Activated CD8-positive, alpha-beta memory T cell treated with anti-CD3 and anti-CD28 coated beads for 36 hours (primary cell): Measurements from ENCODE around the gene PGP. TPM values are rescaled to one million over a fixed set of nuclear protein-coding genes. Genes with fewer than 3 reads are reported as not detected.
"Not testable (repeated sequence)": the region's sequence is repeated elsewhere in the genome, so short reads cannot be mapped to it uniquely, and the experiment has no call there.

Source experiments
- CTCF ChIA-PET: fragments of 350-600 bp; sonication (Branson Sonifier 250); formaldehyde crosslinking; loops from one replicate; lab custom pipeline; 2021; ENCODE audit warnings: antibody characterized with exemption; lab: Charles Lee
- POLR2A ChIA-PET: fragments of 350-600 bp; sonication (Branson Sonifier 250); formaldehyde crosslinking; loops from one replicate; lab custom pipeline; 2021; ENCODE audit warnings: antibody characterized with exemption; lab: Charles Lee
- total RNA-seq, 2 experiments: library from RNA; stranded (reverse); gene quantifications; one replicate each; pipeline ENCODE4 v1.2.3, GENCODE V29; 2021

The PGP gene
- total RNA-seq, 2 experiments from 2014 or later, result 31.6 to 32.6 TPM

DNA sequence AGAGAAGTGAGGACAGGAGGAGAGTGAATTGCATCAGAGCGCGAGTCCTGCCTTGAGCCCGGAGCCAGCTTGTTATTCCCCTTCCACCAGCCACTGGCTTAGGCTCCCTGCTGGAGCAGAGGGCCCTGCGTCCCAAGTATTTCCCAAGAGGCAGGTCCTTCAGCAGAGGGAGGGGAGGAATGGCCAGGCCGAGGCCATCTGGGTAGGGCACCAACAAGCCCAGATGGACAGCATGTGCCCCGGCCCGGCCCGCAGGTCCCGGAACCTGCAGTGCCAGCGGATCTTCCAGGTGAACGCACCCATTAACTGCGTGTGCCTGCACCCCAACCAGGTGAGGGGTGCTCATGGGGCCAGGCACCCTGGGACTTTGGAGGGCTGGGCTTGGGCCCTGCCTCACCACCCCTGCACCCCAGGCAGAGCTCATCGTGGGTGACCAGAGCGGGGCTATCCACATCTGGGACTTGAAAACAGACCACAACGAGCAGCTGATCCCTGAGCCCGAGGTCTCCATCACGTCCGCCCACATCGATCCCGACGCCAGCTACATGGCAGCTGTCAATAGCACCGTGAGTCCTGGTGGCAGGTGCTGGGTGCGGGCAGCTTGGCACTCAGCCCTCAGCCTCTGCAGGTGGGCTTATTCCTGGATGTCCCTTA lies 7.7 kb downstream of the PGP start:
- ChIA-PET POLR2A (interaction anchor here (0.6 to 2.8 kb wide), 4 partner anchors 8 to 324 kb away, joined by 3 to 22 read pairs (median 6); partner anchors contain the start of genes CEMP1, PGP and TRAF7), CTCF (interaction anchor here (1.0 kb wide), 1 partner anchor 45 kb away, joined by 5 read pairs; the partner anchor contains the start of gene ECI1)

DNA sequence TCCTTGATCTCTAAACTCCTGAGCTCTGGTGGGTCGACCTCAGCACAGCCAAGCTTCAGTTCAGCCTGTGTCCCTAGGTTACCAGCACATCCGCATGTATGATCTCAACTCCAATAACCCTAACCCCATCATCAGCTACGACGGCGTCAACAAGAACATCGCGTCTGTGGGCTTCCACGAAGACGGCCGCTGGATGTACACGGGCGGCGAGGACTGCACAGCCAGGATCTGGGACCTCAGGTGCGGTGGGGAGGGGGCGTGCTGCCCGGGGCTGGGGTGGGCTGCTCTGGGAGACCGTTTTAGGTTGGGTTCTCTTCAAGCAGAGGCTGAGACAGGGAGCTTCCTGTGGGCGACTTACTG lies 8.2 kb downstream of the PGP start:
- POLR2A ChIA-PET, result interaction anchor here (0.6 to 2.8 kb wide), 4 partner anchors 8 to 325 kb away, joined by 3 to 22 read pairs (median 6); partner anchors contain the start of genes CEMP1, PGP and TRAF7
- CTCF ChIA-PET, result interaction anchor here (1.0 kb wide), 1 partner anchor 45 kb away, joined by 5 read pairs; the partner anchor contains the start of gene ECI1

DNA sequence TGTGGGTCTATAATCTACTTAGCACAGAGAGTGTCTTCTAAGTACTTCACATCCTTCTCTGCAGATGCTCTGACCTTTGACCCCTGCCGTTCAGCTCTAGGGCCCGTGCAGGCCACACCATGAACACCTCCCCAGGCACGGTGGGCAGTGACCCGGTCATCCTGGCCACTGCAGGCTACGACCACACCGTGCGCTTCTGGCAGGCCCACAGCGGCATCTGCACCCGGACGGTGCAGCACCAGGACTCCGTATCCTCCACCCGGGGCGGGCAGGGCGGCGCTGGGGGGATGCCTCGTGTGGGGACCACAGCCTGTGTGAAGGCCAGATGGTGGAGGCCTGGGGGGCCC lies 8.7 kb downstream of the PGP start:
- ChIA-PET POLR2A (interaction anchor here (0.6 to 2.8 kb wide), 4 partner anchors 9 to 63 kb away, joined by 3 to 22 read pairs (median 6); partner anchors contain the start of genes PGP and TRAF7), CTCF (no interaction called here)

DNA sequence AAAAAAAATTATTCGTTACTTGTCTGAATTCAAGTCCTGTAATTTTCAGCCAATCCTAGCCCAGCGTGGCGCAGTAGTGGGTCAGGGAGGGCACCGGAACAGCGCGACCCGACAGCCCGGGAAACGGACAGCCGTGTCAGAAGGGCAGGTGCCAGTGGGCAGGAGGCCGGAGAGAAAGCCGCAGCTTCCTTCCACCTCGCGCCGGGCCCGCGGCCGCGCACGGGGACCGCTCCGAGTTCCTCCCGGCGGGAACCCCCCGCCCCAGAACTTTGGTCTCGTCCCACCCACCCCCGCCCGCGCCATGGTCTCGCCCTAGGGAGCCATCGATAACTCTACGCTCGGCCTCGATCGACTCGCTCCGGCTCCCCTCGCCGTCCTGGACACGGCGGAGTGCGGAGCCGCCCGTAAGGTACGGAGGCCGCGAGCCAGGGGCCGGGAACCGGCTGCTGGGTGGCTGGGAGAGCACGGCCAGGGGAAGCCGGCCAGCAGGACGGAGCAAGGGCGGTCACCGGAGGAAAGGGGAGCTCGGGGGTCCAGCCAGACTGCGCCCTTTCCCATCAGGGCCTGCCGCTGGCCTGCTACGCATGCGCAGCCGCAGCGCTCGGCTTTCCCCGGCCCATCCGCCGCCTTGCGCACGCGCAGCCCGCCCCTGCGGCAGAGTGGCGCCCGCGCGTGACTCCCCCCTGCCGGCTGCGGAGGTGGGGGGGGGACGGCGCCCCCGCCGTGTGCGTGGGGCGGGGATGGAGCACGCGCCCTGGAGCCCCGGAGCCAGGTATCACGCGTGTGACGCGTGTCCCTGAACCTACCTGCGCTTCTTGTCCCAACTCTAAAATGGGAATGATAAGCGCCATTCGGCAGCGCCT lies 9.3 kb downstream of the PGP start, which contains the start of gene MLST8:
Gene MLST8 (plus strand): TSS at position 351 of the 863 bp plus-strand sequence. CDS start 632 bp downstream, outside the sequence.
- POLR2A ChIA-PET, result interaction anchor here (0.6 to 2.8 kb wide), 4 partner anchors 10 to 63 kb away, joined by 3 to 22 read pairs (median 6); partner anchors contain the start of genes PGP and TRAF7
- CTCF ChIA-PET, result no interaction called here

DNA sequence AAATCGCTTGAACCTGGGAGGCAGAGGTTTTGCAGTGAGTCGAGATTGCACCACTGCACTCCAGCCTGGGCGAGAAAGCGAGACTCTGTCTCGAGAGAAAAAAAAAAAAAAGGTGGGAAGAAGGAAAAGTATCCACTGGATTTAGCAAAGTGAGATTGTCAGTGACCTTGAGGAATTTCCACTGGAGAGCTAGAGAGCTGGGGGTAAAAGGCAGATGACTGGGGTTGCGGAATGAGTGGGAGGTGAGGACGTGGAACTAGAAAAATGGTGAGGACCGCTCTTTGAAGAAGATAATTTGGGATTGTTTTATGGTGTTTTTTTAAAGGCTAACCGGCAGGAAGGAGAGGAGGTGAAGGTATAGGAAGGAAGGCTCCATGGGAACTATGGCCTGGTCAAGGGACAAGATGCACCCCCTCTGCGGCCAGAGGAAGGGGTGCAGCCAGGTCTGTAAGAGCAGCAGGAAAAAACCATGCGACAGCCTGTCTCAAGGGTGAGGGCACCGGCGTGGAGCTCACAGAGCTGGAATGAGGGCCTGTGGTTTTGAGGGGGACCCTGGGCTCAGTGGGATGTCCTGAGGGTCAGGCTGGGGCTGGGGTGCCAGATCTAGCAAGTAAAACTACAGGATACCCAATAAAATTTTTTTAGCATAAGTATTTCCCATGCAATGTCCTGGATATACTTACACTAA lies 10.1 kb downstream of the PGP start:
- POLR2A ChIA-PET, result interaction anchor here (2.8 kb wide), 1 partner anchor 10 kb away, joined by 22 read pairs; the partner anchor contains the start of gene PGP
- CTCF ChIA-PET, result no interaction called here

DNA sequence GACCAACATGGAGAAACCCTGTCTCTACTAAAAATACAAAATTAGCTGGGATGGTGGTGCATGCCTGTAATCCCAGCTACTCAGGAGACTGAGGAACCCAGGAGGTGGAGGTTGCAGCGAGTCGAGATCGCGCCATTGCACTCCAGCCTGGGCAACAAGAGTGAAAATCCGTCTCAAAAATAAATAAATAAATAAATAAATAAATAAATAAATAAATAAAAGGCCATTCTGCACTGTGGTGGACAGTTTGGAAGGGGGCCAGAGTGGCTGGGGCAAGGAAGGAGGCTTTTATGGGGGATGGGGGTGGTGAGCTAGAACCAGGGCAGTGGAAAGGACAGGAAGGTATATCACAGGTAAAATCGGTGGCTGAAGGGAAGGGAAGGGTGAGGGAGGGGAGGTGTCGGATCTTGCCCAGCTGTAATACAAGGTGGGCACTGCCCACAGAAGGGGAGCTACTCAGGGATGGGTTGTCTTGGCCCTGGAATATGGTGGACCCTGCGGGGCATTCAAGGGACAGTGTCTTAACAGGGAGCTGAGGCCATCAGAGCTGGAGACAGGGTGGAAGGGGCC lies 11.4 kb downstream of the PGP start:
- POLR2A ChIA-PET, result not testable (repeated sequence)
- CTCF ChIA-PET, result interaction anchor here (0.6 kb wide), 1 partner anchor 63 kb away, joined by 3 read pairs; no protein-coding TSS in a partner anchor

DNA sequence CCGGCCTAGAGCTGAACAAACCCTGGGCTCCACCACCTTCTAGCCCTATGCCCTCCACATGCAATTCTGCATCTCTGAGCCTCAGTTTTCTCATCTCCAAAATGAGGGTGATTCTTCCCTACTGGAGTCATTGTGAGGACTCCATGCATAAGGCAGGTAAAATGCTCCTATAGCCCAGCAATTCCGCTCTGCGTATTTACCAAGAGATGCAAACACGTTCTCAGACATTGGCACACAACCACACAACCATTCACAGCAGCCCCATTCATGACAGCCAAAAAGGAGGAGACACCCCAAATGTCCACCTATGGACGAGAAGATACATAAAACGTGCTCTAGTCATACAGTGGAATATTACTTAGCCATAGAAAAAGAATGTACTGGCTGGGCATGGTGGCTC lies 14.3 kb downstream of the PGP start:
- ChIA-PET POLR2A (no interaction called here), CTCF (no interaction called here)

DNA sequence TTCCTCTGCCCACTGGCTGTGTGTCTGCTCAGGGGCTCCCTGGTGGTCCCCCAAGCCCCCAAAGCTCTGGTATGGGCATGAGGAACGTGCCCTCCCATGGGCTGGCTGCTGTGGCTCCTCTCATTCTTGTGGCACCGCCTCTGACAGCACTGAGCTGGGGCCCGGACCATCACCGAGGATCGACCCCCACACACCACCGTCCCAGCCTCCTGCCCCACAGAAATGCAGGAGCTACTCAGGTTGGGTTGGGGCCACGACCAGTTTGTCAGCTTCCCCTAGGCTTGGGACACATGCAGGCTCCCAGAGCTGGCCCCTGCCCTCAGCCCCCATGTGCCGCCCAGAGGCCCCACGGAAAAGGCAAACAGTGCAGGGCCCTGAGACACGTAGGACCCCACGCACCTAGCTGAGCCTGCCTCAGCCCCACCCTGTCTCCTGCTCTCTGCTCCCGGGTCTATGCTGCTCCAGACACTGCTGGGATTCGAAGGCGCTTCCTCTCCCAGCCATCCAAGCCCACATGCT lies 15.0 kb downstream of the PGP start:
- ChIA-PET POLR2A (no interaction called here), CTCF (no interaction called here)

DNA sequence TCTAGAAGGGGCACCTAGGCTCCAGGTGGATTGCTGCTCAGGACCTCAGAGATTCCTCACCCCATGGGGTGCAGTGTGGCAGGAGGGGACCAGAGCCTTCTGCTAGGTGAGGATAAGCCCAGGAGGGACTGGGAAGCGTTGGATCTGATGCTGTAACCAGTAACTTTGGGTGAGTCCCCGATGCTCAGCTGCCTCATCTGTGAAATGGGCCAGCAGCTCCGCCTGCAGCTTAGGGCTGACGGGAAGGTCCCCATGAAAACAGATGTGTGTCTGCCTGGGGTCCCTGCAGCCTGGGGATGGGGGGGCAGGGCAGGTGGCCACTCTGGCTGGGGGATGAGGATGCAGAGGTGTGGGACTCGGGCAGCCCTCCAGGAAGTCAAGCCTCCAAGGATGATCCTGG lies 15.5 kb downstream of the PGP start:
- ChIA-PET CTCF (no interaction called here), POLR2A (no interaction called here)

DNA sequence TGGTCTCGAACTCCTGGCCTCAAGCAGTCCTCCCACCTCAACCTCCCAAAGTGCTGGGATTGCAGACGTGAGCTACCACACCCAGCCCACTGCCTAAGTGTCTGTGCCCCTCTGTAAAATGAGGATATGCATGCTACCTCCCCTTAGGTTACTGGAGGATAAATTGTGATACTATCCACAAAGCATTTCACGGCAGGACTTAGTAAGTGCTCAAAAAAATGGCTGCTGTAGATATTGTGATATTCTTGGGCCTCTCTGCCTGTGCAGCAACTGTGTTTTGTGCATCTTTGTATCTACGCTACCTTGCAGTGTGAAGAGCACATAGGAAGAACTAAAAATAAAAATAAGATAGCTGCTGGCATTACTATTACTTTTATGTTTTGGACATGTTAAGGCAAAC lies 16.4 kb downstream of the PGP start:
- ChIA-PET CTCF (no interaction called here), POLR2A (interaction anchor here (0.5 kb wide), 1 partner anchor 424 kb away, joined by 3 read pairs; no protein-coding TSS in a partner anchor)

DNA sequence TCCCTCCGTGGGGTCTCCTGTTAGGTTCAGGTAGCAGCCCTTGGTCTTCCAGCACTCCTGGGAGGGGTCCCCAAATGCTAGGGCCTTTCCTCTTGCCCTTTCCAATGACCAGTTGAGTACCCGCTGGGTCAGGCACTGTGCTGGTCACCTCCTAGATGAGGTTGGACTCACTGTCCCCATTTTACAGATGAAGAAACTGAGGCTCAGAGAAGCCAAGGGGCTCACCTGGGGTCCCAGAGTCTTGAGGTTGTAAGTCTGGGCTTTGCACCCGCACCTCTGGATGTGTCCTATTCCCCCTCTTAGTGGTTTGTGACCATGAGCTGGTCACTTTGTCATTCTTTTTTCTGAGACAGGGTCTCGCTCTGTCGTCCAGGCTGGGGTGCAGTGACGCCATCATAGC lies 16.9 kb downstream of the PGP start:
- ChIA-PET CTCF (interaction anchor here (0.7 kb wide), 1 partner anchor 17 kb away, joined by 3 read pairs; no protein-coding TSS in a partner anchor), POLR2A (interaction anchor here (0.5 kb wide), 1 partner anchor 424 kb away, joined by 3 read pairs; no protein-coding TSS in a partner anchor)

DNA sequence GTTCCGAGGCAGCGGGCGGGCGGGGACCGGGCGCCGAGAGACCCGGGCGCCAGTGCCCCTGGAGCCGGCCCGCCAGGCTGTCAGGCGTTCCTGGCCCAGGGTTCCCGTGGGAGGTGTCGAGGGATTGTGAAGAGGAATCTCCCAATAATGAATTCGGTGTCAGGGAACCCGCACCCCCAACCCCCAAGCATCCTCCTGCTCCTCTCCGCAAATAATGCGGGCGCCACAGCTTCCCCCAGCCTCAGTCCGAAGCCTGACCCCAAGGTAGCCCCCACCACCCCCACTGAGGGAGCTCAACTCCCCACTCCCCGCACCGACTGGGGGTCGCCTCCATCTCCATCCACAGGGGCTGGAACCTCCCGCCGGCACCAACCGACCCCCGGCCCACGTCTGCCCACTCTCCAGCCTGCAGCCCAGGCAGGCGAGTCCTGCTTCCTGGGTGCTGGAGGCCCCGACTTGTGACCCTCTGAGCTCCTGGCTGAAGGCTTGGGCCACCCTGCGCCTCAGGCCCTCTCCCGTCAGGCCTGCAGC lies 17.6 kb downstream of the PGP start:
- ChIA-PET POLR2A (no interaction called here), CTCF (interaction anchor here (0.7 kb wide), 1 partner anchor 18 kb away, joined by 3 read pairs; no protein-coding TSS in a partner anchor)

DNA sequence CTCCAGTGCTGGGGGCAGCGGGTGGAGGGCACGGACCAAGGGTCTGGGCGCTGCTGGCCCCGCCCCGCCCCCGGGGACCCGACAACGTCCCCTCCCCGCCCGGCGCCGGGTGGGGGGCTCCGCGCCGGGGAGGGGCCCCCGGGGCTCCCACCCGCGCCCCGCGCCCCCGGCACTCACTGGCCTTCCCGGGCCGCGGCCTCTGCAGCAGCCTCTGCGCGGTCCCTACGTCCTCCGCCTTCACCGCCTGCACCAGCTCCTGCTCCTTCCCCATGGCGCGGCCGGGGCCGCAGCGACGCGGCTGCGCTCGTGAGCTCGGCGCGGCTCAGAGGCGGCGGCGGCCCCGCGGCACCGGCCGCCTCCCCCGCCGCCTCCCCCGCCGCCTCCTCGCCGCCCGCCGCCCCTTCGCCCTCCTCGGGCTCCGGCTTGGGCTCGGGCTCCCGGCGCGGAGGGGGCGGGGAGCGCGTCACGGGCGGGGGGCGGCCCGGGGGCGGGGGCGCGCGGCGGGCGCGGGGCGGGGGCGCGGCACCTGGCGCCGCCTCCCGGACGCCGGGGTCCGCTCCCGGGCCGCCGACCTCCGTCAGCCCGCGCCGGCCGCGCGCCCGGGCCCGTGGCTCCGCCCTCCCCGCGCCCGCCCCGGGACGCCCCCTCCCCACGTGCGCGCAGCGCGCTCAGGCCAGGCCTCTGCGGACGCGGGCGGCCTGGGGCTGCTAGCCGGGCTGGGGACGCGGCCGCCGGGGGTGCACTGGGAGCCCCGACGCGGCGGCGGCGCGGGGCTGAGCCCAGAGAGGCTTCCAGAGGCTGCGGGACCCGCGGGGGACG lies 18.3 kb downstream of the PGP start, which contains the start of gene CASKIN1:
Gene CASKIN1 (minus strand): TSS at position 444 of the 819 bp plus-strand sequence. CDS start 173 bp downstream, at position 271.
- CTCF ChIA-PET, result no interaction called here
- POLR2A ChIA-PET, result no interaction called here

DNA sequence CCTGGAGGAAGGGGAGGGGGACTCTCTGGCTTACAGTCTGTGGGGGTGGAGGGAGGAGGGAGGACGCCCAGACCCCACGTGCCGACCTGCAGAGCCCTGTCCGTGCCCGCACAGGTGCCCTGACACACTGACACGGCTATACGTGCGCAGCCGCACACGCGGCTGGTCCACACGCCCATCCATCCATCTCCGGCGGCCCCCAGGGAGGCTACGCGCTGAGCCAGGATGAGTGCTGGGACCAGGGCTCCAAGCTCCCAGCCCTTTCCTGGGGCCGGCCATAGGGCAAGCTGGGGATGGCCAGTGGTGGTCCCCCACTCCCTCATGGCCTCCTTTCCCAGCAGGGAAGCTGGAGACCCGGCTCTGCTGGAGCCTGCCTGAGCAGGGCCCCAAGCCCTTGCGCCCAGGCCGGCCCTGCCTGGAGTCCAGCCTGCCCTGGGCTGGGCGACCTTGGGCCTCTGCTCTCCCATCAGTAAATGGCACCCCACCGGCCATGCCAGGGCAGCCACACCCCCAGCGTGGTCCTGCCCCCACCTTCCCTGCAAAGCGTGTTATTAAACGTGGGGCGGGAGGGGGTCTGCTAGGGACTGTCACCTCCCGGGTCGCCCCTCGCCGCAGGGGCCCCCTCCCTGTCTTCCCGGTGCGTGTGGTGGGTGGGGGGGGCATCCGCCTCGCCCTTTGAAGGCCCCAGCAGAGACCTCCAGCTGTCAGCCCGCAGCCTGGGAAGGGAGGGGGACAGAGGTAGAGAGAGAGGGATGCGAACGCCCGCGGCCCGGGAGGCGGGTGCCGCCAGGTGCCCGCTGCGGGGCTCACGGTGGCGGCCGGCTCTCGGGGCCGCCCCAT lies 19.1 kb downstream of the PGP start:
- CTCF ChIA-PET, result interaction anchor here (1.0 to 1.2 kb wide), 4 partner anchors 16 to 306 kb away, joined by 3 to 7 read pairs (median 6); partner anchors contain the start of genes ECI1 and TRAF7
- POLR2A ChIA-PET, result no interaction called here

DNA sequence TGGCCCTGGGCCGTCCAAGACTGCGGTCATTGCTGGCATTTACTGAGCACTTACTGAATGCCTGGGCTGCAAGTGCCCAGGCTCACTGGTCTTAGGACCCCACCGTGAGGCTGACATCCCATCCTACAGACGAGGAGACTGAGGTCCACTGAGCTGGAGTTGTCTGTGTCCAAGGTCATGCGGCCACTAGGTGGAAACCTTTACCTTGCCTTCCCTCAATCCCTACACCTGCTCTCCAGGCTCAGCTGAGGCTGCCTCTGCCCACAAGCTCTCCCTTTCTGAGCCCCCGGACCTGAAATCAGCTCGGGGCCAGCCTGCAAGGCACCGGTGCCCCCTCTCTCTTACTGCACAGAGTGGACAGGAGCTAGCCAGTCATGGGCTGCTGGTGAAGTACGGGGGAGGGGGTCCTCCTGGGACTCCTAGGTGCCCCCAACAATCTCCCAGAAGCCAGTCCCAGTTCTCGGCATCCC lies 19.8 kb downstream of the PGP start:
- CTCF ChIA-PET, result interaction anchor here (1.0 to 1.2 kb wide), 5 partner anchors 17 to 306 kb away, joined by 3 to 7 read pairs (median 5); partner anchors contain the start of genes ECI1 and TRAF7
- POLR2A ChIA-PET, result interaction anchor here (1.0 kb wide), 1 partner anchor 40 kb away, joined by 3 read pairs; the partner anchor contains the start of gene TRAF7
